CD8-positive, alpha-beta memory T cell (primary cell): ENCODE data around the gene GSC. TPM values are rescaled to one million over a fixed set of nuclear protein-coding genes. Genes with fewer than 3 reads are reported as not detected.
"Not testable (repeated sequence)": the region's sequence is repeated elsewhere in the genome, so short reads cannot be mapped to it uniquely, and the experiment has no call there.

Experiments used
- CTCF ChIA-PET: fragments of 350-600 bp; sonication (Branson Sonifier 250); formaldehyde crosslinking; loops from one replicate; lab custom pipeline; 2021; ENCODE audit warnings: antibody characterized with exemption; lab: Charles Lee
- POLR2A ChIA-PET: fragments of 350-600 bp; sonication (Branson Sonifier 250); formaldehyde crosslinking; loops from one replicate; lab custom pipeline; 2021; ENCODE audit warnings: antibody characterized with exemption; lab: Charles Lee
- DNase-seq, 5 donors: peaks; one replicate each; pipeline versions ENCODE4 v3.0.0 to v3.0.0-alpha.2; 2020 to 2022; ENCODE audit warnings: mixed read lengths in 1 of 5
- H3K27ac ChIP-seq: one replicate; pipeline ENCODE4 v1.7.0; 2013; ENCODE audit warnings: low read depth, mild to moderate bottlenecking, low read length, moderate library complexity
- H3K27me3 ChIP-seq: 2 replicates; pipeline ENCODE4 v1.7.0; 2013; ENCODE audit warnings: low read length, mild to moderate bottlenecking; ENCODE audit not compliant: insufficient read depth, poor library complexity, severe bottlenecking
- H3K36me3 ChIP-seq: 2 replicates; pipeline ENCODE4 v1.7.0; 2013; ENCODE audit warnings: mild to moderate bottlenecking, low read length, moderate library complexity; ENCODE audit not compliant: insufficient read depth
- H3K4me1 ChIP-seq: 2 replicates; pipeline ENCODE4 v1.7.0; 2013; ENCODE audit warnings: mild to moderate bottlenecking, low read length, moderate library complexity; ENCODE audit not compliant: insufficient read depth
- H3K4me3 ChIP-seq: 2 replicates; pipeline ENCODE4 v1.7.0; 2013; ENCODE audit warnings: mild to moderate bottlenecking, low read length
- H3K9me3 ChIP-seq: 2 replicates; pipeline ENCODE4 v1.7.0; 2013; ENCODE audit warnings: mild to moderate bottlenecking, low read length
- H3K27ac Mint-ChIP-seq, 8 donors: one replicate each; pipeline ENCODE4 v1.8.0; 2020 to 2021; ENCODE audit warnings: mixed read lengths in 8 of 8, mild to moderate bottlenecking in 6 of 8, inconsistent platforms in 3 of 8, moderate library complexity in 3 of 8
- H3K27me3 Mint-ChIP-seq, 2 donors: one replicate each; pipeline ENCODE4 v1.8.0; 2020 to 2021; ENCODE audit warnings: mixed read lengths in 2 of 2, mild to moderate bottlenecking in 1 of 2, moderate library complexity in 1 of 2
- H3K36me3 Mint-ChIP-seq, 3 donors: one replicate each; pipeline ENCODE4 v1.8.0; 2020 to 2021; ENCODE audit warnings: mixed read lengths in 3 of 3, inconsistent platforms in 1 of 3, mild to moderate bottlenecking in 1 of 3
- H3K4me1 Mint-ChIP-seq, 3 donors: one replicate each; pipeline ENCODE4 v1.8.0; 2020 to 2021; ENCODE audit warnings: mixed read lengths in 3 of 3, inconsistent platforms in 1 of 3, mild to moderate bottlenecking in 1 of 3
- H3K4me3 Mint-ChIP-seq, 7 donors: one replicate each; pipeline ENCODE4 v1.8.0; 2020 to 2021; ENCODE audit warnings: mixed read lengths in 7 of 7, mild to moderate bottlenecking in 6 of 7, moderate library complexity in 4 of 7, inconsistent platforms in 2 of 7
- H3K9me3 Mint-ChIP-seq, 5 donors: one replicate each; pipeline ENCODE4 v1.8.0; 2020 to 2022; ENCODE audit warnings: mixed read lengths in 5 of 5, mild to moderate bottlenecking in 3 of 5, moderate library complexity in 2 of 5, inconsistent platforms in 1 of 5
- polyA plus RNA-seq: library from polyadenylated mRNA; unstranded; fragments of 300-500 nt; fragmentation: Illumina TruSeq; gene quantifications from one replicate; pipeline ENCODE4 v1.2.3, GENCODE V29; 2021
- total RNA-seq, 2 experiments: library from RNA; stranded (reverse); gene quantifications; one replicate each; pipeline ENCODE4 v1.2.3, GENCODE V29; 2021

GSC gene
- total RNA-seq (not detected), polyA plus RNA-seq (0.51 TPM)

DNA sequence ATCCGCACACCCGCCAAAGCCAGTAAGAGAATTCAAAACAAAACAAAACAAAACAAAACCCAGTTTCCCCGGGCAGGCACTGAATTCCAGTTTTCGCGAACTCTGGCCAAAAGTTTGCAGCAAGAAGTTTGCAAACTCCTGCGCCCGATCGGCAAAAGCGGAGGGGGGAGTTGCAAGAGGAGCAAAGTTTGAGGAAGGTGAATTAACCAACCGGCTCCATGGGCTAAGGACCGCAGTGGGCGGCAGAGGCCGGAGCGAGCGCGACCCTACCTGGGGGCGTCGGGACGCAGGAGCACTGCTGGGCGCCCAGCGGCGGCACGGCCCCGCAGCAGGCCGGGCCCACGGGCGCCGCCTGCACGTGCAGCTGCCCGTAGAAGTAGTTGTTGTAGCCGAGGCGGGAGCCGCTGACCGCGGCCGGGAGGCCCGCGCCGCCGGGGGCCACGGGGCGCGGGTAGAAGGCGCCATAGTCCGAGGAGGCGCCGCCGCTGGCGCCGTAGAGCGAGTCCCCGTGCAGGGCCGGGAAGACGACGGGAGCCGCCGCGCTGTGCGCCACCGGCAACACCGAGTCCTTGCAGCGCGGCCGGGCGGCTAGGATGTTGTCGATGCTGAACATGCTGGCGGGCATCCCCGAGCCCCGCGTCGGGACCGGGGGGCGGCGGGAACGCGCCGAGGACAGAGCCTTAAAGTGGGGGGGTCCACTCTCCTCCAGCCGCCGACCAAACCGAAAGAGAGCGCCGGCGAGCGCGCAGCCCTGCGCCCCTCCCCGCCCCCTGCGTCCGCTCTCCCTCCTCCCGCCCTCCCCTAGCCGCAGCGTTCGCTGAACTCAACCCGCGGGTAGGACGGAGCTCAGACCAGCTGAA, at the start of gene GSC:
Gene GSC, minus strand, starts transcription at position 723 of the 860 bp plus-strand sequence. Its CDS starts 98 bp downstream, at position 625.
- H3K36me3 Mint-ChIP-seq, result no peaks in the 10 kb centered on the region
- H3K27ac ChIP-seq, result no peak within 1 kb of the TSS
- H3K27me3 ChIP-seq, result peaks cover 40% of the 10 kb centered on the region
- H3K4me3 Mint-ChIP-seq, result peak within 1 kb of the TSS; percentile 45 to 89 (median 78)
- H3K27me3 Mint-ChIP-seq, result peaks cover 71 to 86% of the 10 kb centered on the region in 2 donors
- ChIA-PET CTCF (no interaction called here), POLR2A (no interaction called here)
- peaks cover 14 to 35% (median 21%) of the 10 kb centered on the region in 3 donors for H3K4me1 Mint-ChIP-seq
- H3K9me3 Mint-ChIP-seq, result peaks cover 0 to 7% (median 2%) of the 10 kb centered on the region in 5 donors
- H3K4me1 ChIP-seq, result no peaks in the 10 kb centered on the region
- no peaks in the 10 kb centered on the region for H3K9me3 ChIP-seq
- H3K4me3 ChIP-seq, result no peak within 1 kb of the TSS
- H3K27ac Mint-ChIP-seq, result no peak within 1 kb of the TSS
- DNase-seq, result no peak
- no peaks in the 10 kb centered on the region for H3K36me3 ChIP-seq

GRCh38 chr14:94819531-94819930, 49.6 kb upstream of the GSC start:
- Histone ChIP-seq H3K27ac (no peak overlapping the region), H3K4me3 (no peak overlapping the region), H3K36me3 (no peaks in the 10 kb centered on the region), H3K4me1 (no peaks in the 10 kb centered on the region), H3K27me3 (no peaks in the 10 kb centered on the region), H3K9me3 (no peaks in the 10 kb centered on the region)
- ChIA-PET POLR2A (no interaction called here), CTCF (no interaction called here)
- DNase-seq, result no peak
- no peak overlapping the region for H3K27ac Mint-ChIP-seq
- peaks cover 10 to 22% of the 10 kb centered on the region in 2 donors for H3K27me3 Mint-ChIP-seq
- H3K4me3 Mint-ChIP-seq, result no peak overlapping the region
- H3K4me1 Mint-ChIP-seq, result no peaks in the 10 kb centered on the region
- peaks cover 0 to 5% (median 2%) of the 10 kb centered on the region in 5 donors for H3K9me3 Mint-ChIP-seq
- H3K36me3 Mint-ChIP-seq, result peaks cover 0 to 4% (median 0%) of the 10 kb centered on the region in 3 donors

DNA sequence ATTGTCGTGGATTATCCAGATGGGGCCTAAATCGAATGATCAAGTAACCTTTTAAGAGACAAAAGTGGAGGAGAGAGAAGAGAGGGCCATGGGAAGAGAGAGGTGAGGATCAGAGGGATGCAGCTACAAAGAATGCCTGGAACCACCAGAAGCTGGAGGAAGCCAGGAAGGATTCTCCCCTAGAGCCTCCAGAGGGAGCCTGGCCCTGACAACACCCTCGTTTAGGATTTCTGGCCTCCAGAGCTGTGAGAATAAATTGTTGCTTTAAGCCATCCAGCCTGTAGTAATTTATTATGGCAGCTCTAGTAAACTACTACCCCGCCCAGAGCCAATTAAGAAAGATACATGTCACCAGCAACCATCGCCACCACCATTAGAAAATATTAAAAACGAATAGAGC, 46.2 kb upstream of the GSC start:
- CTCF ChIA-PET, result no interaction called here
- Histone ChIP-seq H3K4me3 (no peak overlapping the region), H3K36me3 (no peaks in the 10 kb centered on the region), H3K27me3 (no peaks in the 10 kb centered on the region), H3K9me3 (no peaks in the 10 kb centered on the region), H3K27ac (no peak overlapping the region), H3K4me1 (no peaks in the 10 kb centered on the region)
- Mint-ChIP-seq H3K9me3 (no peaks in the 10 kb centered on the region), H3K4me3 (no peak overlapping the region), H3K27ac (no peak overlapping the region), H3K27me3 (peaks cover 5 to 6% of the 10 kb centered on the region in 2 donors), H3K4me1 (no peaks in the 10 kb centered on the region), H3K36me3 (no peaks in the 10 kb centered on the region)
- no peak for DNase-seq
- POLR2A ChIA-PET, result no interaction called here

DNA sequence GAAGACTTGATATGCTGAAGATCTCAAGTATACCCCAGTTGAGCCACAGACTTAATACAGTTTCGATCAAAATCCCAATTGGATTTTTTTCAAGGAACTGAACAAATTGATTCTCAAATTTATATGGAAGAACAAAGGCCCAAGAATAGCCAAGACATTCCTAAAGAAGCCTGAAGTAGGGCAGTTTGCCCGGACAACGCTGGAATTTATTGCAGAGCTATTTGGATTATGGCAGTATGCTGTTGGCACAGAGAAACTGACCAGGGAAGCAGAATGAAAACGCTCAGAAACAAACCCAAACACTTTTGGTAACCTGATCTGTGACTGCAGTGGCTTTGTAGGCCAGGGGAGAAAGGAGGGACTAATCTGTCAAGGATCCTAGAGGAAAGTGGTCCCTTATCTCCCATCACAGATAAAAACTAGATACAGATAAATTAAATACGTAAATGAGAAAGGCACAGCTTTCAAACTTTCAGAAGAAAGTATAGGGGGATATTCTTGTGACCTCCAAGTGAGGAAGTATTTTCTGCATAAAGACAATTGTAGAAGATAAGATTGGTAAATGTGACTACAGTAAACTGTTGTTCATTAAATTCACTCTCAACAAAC, 35.9 kb upstream of the GSC start:
- Histone ChIP-seq H3K4me1 (no peaks in the 10 kb centered on the region), H3K4me3 (no peak overlapping the region), H3K27ac (no peak overlapping the region), H3K36me3 (no peaks in the 10 kb centered on the region), H3K27me3 (no peaks in the 10 kb centered on the region), H3K9me3 (no peaks in the 10 kb centered on the region)
- Mint-ChIP-seq H3K4me3 (no peak overlapping the region), H3K4me1 (no peaks in the 10 kb centered on the region), H3K27ac (no peak overlapping the region), H3K27me3 (peaks cover 6 to 8% of the 10 kb centered on the region in 2 donors), H3K36me3 (no peaks in the 10 kb centered on the region), H3K9me3 (no peaks in the 10 kb centered on the region)
- ChIA-PET CTCF (no interaction called here), POLR2A (no interaction called here)
- DNase-seq, result no peak

DNA sequence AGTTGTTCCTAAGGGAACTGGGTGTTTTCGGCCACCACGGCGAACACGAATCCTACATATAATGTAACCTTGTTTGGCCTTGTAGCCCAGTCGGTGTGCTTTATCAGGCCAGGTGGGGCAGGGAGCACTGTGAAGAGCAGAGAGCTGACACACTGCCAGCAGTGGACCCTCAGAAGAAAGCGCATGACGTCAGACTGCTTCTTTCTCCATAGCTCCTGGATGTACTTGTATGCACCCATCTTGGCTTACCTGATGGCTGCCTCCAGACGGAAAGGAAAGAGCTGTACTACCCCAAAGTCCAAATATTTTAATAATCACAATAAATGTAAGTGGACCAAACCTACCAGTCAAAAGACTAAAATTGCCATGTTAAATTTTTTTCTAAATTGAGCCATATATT, 31.3 kb upstream of the GSC start:
- ChIA-PET CTCF (no interaction called here), POLR2A (no interaction called here)
- Mint-ChIP-seq H3K27ac (no peak overlapping the region), H3K4me3 (no peak overlapping the region), H3K36me3 (no peaks in the 10 kb centered on the region), H3K27me3 (peaks cover 5 to 7% of the 10 kb centered on the region in 2 donors), H3K9me3 (no peaks in the 10 kb centered on the region), H3K4me1 (no peaks in the 10 kb centered on the region)
- Histone ChIP-seq H3K36me3 (no peaks in the 10 kb centered on the region), H3K4me1 (no peaks in the 10 kb centered on the region), H3K27me3 (no peaks in the 10 kb centered on the region), H3K4me3 (no peak overlapping the region), H3K27ac (no peak overlapping the region), H3K9me3 (no peaks in the 10 kb centered on the region)
- DNase-seq, result no peak

GRCh38 chr14:94800764-94801163, 30.9 kb upstream of the GSC start:
- H3K27me3 ChIP-seq, CTCF ChIA-PET, H3K36me3 ChIP-seq, DNase-seq, H3K4me3 ChIP-seq, H3K4me1 ChIP-seq, H3K27ac ChIP-seq, H3K4me3 Mint-ChIP-seq, H3K27me3 Mint-ChIP-seq, H3K36me3 Mint-ChIP-seq, POLR2A ChIA-PET, H3K9me3 ChIP-seq, H3K9me3 Mint-ChIP-seq, H3K27ac Mint-ChIP-seq, H3K4me1 Mint-ChIP-seq: not testable (repeated sequence)

GRCh38 chr14:94797887-94798286, 28.0 kb upstream of the GSC start:
- Histone ChIP-seq H3K9me3 (no peaks in the 10 kb centered on the region), H3K4me3 (no peak overlapping the region), H3K27ac (no peak overlapping the region), H3K4me1 (no peaks in the 10 kb centered on the region), H3K36me3 (no peaks in the 10 kb centered on the region), H3K27me3 (no peaks in the 10 kb centered on the region)
- ChIA-PET POLR2A (no interaction called here), CTCF (no interaction called here)
- DNase-seq, result no peak
- no peaks in the 10 kb centered on the region for H3K4me1 Mint-ChIP-seq
- H3K27ac Mint-ChIP-seq, result no peak overlapping the region
- H3K9me3 Mint-ChIP-seq, result peaks cover 0 to 3% (median 0%) of the 10 kb centered on the region in 5 donors
- peaks cover 13 to 24% of the 10 kb centered on the region in 2 donors for H3K27me3 Mint-ChIP-seq
- no peak overlapping the region for H3K4me3 Mint-ChIP-seq
- no peaks in the 10 kb centered on the region for H3K36me3 Mint-ChIP-seq

DNA sequence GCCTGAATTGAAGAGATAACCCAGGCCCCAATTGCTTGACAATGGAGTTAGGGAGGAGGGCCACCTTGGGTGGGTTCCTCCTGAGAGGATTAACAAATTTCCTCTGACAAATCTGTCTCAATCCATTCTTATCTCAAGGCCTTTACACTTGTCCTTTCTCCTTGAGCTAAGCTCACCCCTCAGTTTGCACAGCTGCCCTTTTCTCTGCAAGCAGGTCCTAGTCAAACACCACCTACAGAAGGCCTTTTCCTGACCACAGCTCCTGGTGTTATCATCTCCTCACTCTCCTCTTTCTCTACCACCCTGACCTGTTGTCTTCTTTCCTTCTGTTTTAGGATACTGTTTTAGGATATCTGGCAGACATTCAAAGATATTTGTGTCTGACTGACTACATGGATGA, 26.4 kb upstream of the GSC start:
- Histone ChIP-seq H3K4me1 (no peaks in the 10 kb centered on the region), H3K36me3 (no peaks in the 10 kb centered on the region), H3K9me3 (no peaks in the 10 kb centered on the region), H3K27ac (no peak overlapping the region), H3K4me3 (no peak overlapping the region), H3K27me3 (no peaks in the 10 kb centered on the region)
- Mint-ChIP-seq H3K4me3 (no peak overlapping the region), H3K27me3 (peaks cover 11 to 32% of the 10 kb centered on the region in 2 donors), H3K36me3 (no peaks in the 10 kb centered on the region), H3K4me1 (no peaks in the 10 kb centered on the region), H3K27ac (no peak overlapping the region), H3K9me3 (peaks cover 0 to 3% (median 0%) of the 10 kb centered on the region in 5 donors)
- DNase-seq, result no peak
- CTCF ChIA-PET, result no interaction called here
- POLR2A ChIA-PET, result no interaction called here
